H1 (cell line): ENCODE measurements around the gene CRADD. TPM values are rescaled to one million over a fixed set of nuclear protein-coding genes. Genes with fewer than 3 reads are reported as not detected.

Source experiments
- CTCF ChIA-PET: fragments of 300-600 bp; sonication (Branson Sonifier 250); formaldehyde crosslinking; loops from one replicate; lab custom pipeline; 2021; ENCODE audit not compliant: partially characterized antibody; lab: Charles Lee
- POLR2A ChIA-PET: fragments of 300-600 bp; sonication (Branson Sonifier 250); formaldehyde crosslinking; loops from one replicate; lab custom pipeline; 2021; ENCODE audit warnings: inconsistent platforms; ENCODE audit not compliant: partially characterized antibody; lab: Charles Lee
- DNase-seq, 2 experiments: peaks; one replicate each; pipeline versions ENCODE4 v3.0.0 to v3.0.0-alpha.2; 2010 to 2022; ENCODE audit warnings: low spot score in 2 of 2, low read depth in 1 of 2, mixed read lengths in 1 of 2
- FAIRE-seq: peaks from 2 replicates; lab custom pipeline; 2011; peaks lifted over from hg19 to GRCh38; lab: Jason Lieb, UNC
- H2AFZ ChIP-seq: 2 replicates; pipeline ENCODE4 v1.8.1; 2012; ENCODE audit warnings: low read length, inconsistent platforms
- H2AK5ac ChIP-seq: 2 replicates; pipeline ENCODE4 v1.6.1; 2013; ENCODE audit warnings: low read depth, low read length
- H2BK120ac ChIP-seq: replicated peaks from 2 replicates; pipeline ENCODE3; 2013; ENCODE audit warnings: low read depth, low read length, inconsistent platforms
- H2BK12ac ChIP-seq: 2 replicates; pipeline ENCODE4 v1.6.1; 2013; ENCODE audit warnings: low read depth, low read length
- H2BK15ac ChIP-seq: 2 replicates; pipeline ENCODE4 v1.6.1; 2013; ENCODE audit warnings: low read length
- H2BK20ac ChIP-seq: 2 replicates; pipeline ENCODE4 v1.6.1; 2013; ENCODE audit warnings: low read length
- H2BK5ac ChIP-seq: 2 replicates; pipeline ENCODE4 v1.6.1; 2013; ENCODE audit warnings: low read depth, low read length
- H3K14ac ChIP-seq: 2 replicates; pipeline ENCODE4 v1.6.1; 2013; ENCODE audit warnings: inconsistent platforms; ENCODE audit not compliant: insufficient read length
- H3K18ac ChIP-seq: 2 replicates; pipeline ENCODE4 v1.6.1; 2013; ENCODE audit warnings: low read length; ENCODE audit errors: extremely low read depth
- H3K23ac ChIP-seq: 2 replicates; pipeline ENCODE4 v1.6.1; 2013; ENCODE audit warnings: inconsistent platforms; ENCODE audit not compliant: insufficient read length
- H3K23me2 ChIP-seq: 2 replicates; pipeline ENCODE4 v1.6.1; 2013; ENCODE audit warnings: low read depth, low read length
- H3K27ac ChIP-seq: 2 replicates; pipeline ENCODE4 v1.6.1; 2011; ENCODE audit warnings: low read depth, low read length, inconsistent platforms
- H3K27me3 ChIP-seq, 4 experiments: replicated peaks in 1 of 4; 1 replicate in 1 of 4; 2 replicates in 3 of 4; pipeline versions ENCODE4 v1.6.1 to v1.8.1; 2011 to 2013; ENCODE audit warnings: low read length in 3 of 4, mild to moderate bottlenecking in 3 of 4, inconsistent platforms in 2 of 4, mixed read lengths in 2 of 4, moderate library complexity in 1 of 4; ENCODE audit not compliant: control insufficient read depth in 3 of 4, insufficient read depth in 3 of 4; ENCODE audit errors: extremely low read depth in 1 of 4
- H3K36me3 ChIP-seq, 4 experiments: 2 replicates each; pipeline versions ENCODE4 v1.6.1 to v1.8.1; 2011 to 2013; ENCODE audit warnings: mild to moderate bottlenecking in 4 of 4, low read length in 3 of 4, moderate library complexity in 2 of 4, control low read depth in 1 of 4, inconsistent platforms in 1 of 4; ENCODE audit not compliant: insufficient read depth in 4 of 4, control insufficient read depth in 2 of 4
- H3K4ac ChIP-seq: replicated peaks from 2 replicates; pipeline ENCODE3; 2013; ENCODE audit warnings: low read length, low read depth, mixed read lengths, inconsistent platforms; ENCODE audit not compliant: insufficient read length
- H3K4me1 ChIP-seq, 4 experiments: replicated peaks in 1 of 4; 1 replicate in 1 of 4; 2 replicates in 3 of 4; pipeline versions ENCODE4 v1.6.1 to v1.8.1; 2011 to 2013; ENCODE audit warnings: low read length in 3 of 4, inconsistent platforms in 2 of 4, mixed read lengths in 1 of 4; ENCODE audit not compliant: insufficient read depth in 4 of 4, control insufficient read depth in 3 of 4
- H3K4me2 ChIP-seq, 2 experiments: 2 replicates each; pipeline versions ENCODE4 v1.6.1 to v1.8.1; 2011 to 2013; ENCODE audit warnings: low read depth in 2 of 2, low read length in 2 of 2, control low read depth in 1 of 2, inconsistent platforms in 1 of 2, mild to moderate bottlenecking in 1 of 2; ENCODE audit not compliant: insufficient read depth in 1 of 2
- H3K4me3 ChIP-seq, 4 experiments: fragments of 200-600, 300-600 bp in 1 of 4; sonication (generic), shearing (Covaris generic), sonication (Bioruptor Twin) in 1 of 4; 2 replicates each; pipeline versions ENCODE4 v1.5.1 to v1.8.1; 2011 to 2016; ENCODE audit warnings: low read length in 4 of 4, low read depth in 3 of 4, control low read depth in 2 of 4, inconsistent platforms in 2 of 4, mild to moderate bottlenecking in 2 of 4, mixed read lengths in 1 of 4, moderate library complexity in 1 of 4; ENCODE audit not compliant: insufficient read depth in 2 of 4; ENCODE audit errors: extremely low read depth in 1 of 4
- H3K56ac ChIP-seq: replicated peaks from 2 replicates; pipeline ENCODE3; 2013; ENCODE audit warnings: low read depth, mild to moderate bottlenecking, mixed read lengths, low read length, inconsistent platforms; ENCODE audit not compliant: insufficient read length
- H3K79me1 ChIP-seq: 2 replicates; pipeline ENCODE4 v1.6.1; 2013; ENCODE audit warnings: low read depth, low read length, control low read depth
- H3K79me2 ChIP-seq, 2 experiments: 2 replicates each; pipeline versions ENCODE4 v1.6.1 to v1.8.1; 2012 to 2013; ENCODE audit warnings: low read length in 2 of 2, mild to moderate bottlenecking in 2 of 2, inconsistent platforms in 1 of 2; ENCODE audit not compliant: insufficient read depth in 2 of 2, control insufficient read depth in 1 of 2
- H3K9ac ChIP-seq, 4 experiments: replicated peaks in 1 of 4; 1 replicate in 1 of 4; 2 replicates in 3 of 4; pipeline versions ENCODE4 v1.6.1 to v1.8.1; 2011 to 2013; ENCODE audit warnings: low read depth in 3 of 4, low read length in 3 of 4, control low read depth in 2 of 4, mild to moderate bottlenecking in 2 of 4, moderate library complexity in 2 of 4, inconsistent platforms in 1 of 4; ENCODE audit errors: extremely low read depth in 1 of 4
- H3K9me3 ChIP-seq, 2 experiments: 2 replicates each; pipeline versions ENCODE4 v1.6.1 to v1.8.1; 2012 to 2013; ENCODE audit warnings: mild to moderate bottlenecking in 2 of 2, moderate library complexity in 2 of 2, control low read depth in 1 of 2, inconsistent platforms in 1 of 2, low read depth in 1 of 2, low read length in 1 of 2, mixed read lengths in 1 of 2; ENCODE audit not compliant: insufficient read depth in 2 of 2
- H4K20me1 ChIP-seq, 2 experiments: replicated peaks in 1 of 2; 2 replicates each; pipeline versions ENCODE3 to v1.8.1; 2011 to 2013; ENCODE audit warnings: inconsistent platforms in 2 of 2, low read length in 2 of 2, mild to moderate bottlenecking in 1 of 2; ENCODE audit not compliant: insufficient read depth in 2 of 2, control insufficient read depth in 1 of 2
- H4K5ac ChIP-seq: 2 replicates; pipeline ENCODE4 v1.6.1; 2013; ENCODE audit warnings: low read length, low read depth, mixed read lengths, inconsistent platforms; ENCODE audit not compliant: insufficient read length
- H4K8ac ChIP-seq: 2 replicates; pipeline ENCODE4 v1.8.0; 2013; ENCODE audit warnings: mild to moderate bottlenecking, moderate library complexity, low read length, inconsistent platforms; ENCODE audit not compliant: insufficient read depth; ENCODE audit errors: extremely low read depth
- H4K91ac ChIP-seq: replicated peaks from 2 replicates; pipeline ENCODE3; 2013; ENCODE audit warnings: low read length, mixed read lengths, inconsistent platforms; ENCODE audit not compliant: insufficient read length
- EZH2 ChIP-seq: fragments of 200-600 bp; sonication (generic); IDR thresholded peaks from 2 replicates; pipeline ENCODE4 v1.7.1; 2012; ENCODE audit warnings: low read depth, mild to moderate bottlenecking, moderate library complexity, low read length, inconsistent platforms; ENCODE audit not compliant: severe bottlenecking
- JUN ChIP-seq: IDR thresholded peaks from 2 replicates; pipeline ENCODE4 v1.6.1; 2011; ENCODE audit warnings: low read depth, mild to moderate bottlenecking, improper control_type of control experiment, low read length
- POU5F1 ChIP-seq: IDR thresholded peaks from 2 replicates; pipeline ENCODE4 v1.6.1; 2011; ENCODE audit warnings: low read depth, mild to moderate bottlenecking, low read length, moderate library complexity
- RNF2 ChIP-seq: fragments of 200-900, 300-1000 bp; sonication (generic); IDR thresholded peaks from 2 replicates; pipeline ENCODE4 v1.7.1; 2016; ENCODE audit warnings: borderline replicate concordance, low read depth, mild to moderate bottlenecking, antibody characterized with exemption, low read length; ENCODE audit not compliant: poor library complexity, severe bottlenecking; ENCODE audit errors: missing control alignments
- TAF1 ChIP-seq: IDR thresholded peaks from 2 replicates; pipeline ENCODE4 v1.6.1; 2011; ENCODE audit warnings: mild to moderate bottlenecking, low read depth, low read length
- WGBS, 2 experiments: shearing (Covaris generic) in 1 of 2; methylation state at CpG; one replicate each; pipeline versions ENCODE4 v1.1.6 to v1.1.7; 2013 to 2015; ENCODE audit warnings: low lambda C conversion rate in 2 of 2, mixed read lengths in 2 of 2, inconsistent platforms in 1 of 2, low coverage in 1 of 2, missing lambda C conversion rate in 1 of 2; ENCODE audit not compliant: insufficient replicate concordance in 2 of 2, insufficient coverage in 1 of 2, insufficient read length in 1 of 2; ENCODE audit errors: extremely low coverage in 1 of 2, missing lambda C conversion rate in 1 of 2; 5-methylcytosine and 5-hydroxymethylcytosine counted together
- polyA plus RNA-seq, 7 experiments: library from polyadenylated mRNA; depleted of rRNA in 3 of 7; stranded (reverse) in 5 of 7; unstranded in 2 of 7; fragments of >200 nt in 5 of 7; fragments of 200-250 nt in 2 of 7; gene quantifications; 1 replicate in 5 of 7; 2 replicates in 1 of 7; 4 replicates in 1 of 7; pipeline versions ENCODE4 v1.2.1 to v1.2.3, GENCODE V29; 2011 to 2013; ENCODE audit warnings: missing spikeins in 2 of 7, mixed read lengths in 2 of 7
- total RNA-seq: library from RNA; stranded (reverse); fragmentation: NEBNext Ultra II Directional; extraction: Animal tissue kit (Norgen Biotek cat#: 25700); gene quantifications from 2 replicates; pipeline ENCODE4 v1.2.1, GENCODE V29; 2021
- TF ChIP-seq, protein P1 (sequence below), 3 experiments: IDR thresholded peaks; 1 replicate in 2 of 3; 2 replicates in 1 of 3; pipeline versions ENCODE4 v1.5.1 to v1.6.1; 2011; ENCODE audit warnings: low read length in 3 of 3, mild to moderate bottlenecking in 3 of 3, inconsistent platforms in 2 of 3, low read depth in 1 of 3, moderate library complexity in 1 of 3; ENCODE audit not compliant: insufficient read depth in 1 of 3; ENCODE audit errors: control extremely low read depth in 1 of 3

Gene CRADD
- total and polyA plus RNA-seq, 2 of the 8 experiments (the other 6 are each of a cell fraction or from before 2014, with no cell fraction given) = 8.1 to 15.4 TPM

DNA sequence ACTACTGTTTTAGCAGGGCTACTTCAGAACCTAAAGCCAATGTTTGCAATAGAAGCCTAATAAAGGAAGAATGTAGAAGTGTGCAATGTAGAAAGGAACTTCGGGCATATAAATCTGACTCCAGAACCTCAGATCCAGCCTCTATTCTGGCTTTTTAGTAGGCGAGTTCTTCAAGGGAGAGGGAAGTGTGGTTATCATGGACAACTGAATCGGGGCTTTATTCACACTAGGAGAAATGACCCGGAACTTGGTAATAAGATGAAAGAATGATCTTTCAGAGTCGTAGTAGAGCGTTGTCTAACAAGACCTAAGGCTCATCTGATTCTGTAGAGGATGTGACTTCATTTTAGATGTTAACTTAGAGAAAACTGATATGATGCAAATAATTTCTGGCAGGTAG lies 72.9 kb downstream of the CRADD start:
- H3K9me3 ChIP-seq = peaks cover 13 to 17% of the 10 kb centered on the region in 2 experiments
- H3K18ac ChIP-seq = no peak overlapping the region
- H4K8ac ChIP-seq = no peak overlapping the region
- H3K27ac ChIP-seq = no peak overlapping the region
- no peak overlapping the region for H3K4me2 ChIP-seq
- H3K4me1 ChIP-seq = no peaks in the 10 kb centered on the region
- ChIA-PET CTCF (interaction anchor here (2.2 to 2.3 kb wide), 2 partner anchors 13 to 326 kb away, joined by 5 to 10 read pairs; no protein-coding TSS in a partner anchor), POLR2A (no interaction called here)
- no peak overlapping the region for H2AFZ ChIP-seq
- WGBS, 2 experiments = 88% methylated on average over 6 of the region's 6 CpGs; no CpG with 5 or more reads in 1 of the 2 experiments
- H3K56ac ChIP-seq = no peak overlapping the region
- no peaks in the 10 kb centered on the region for H3K79me2 ChIP-seq
- peaks cover 0 to 6% (median 2%) of the 10 kb centered on the region in 4 experiments; a peak in 3 of 8 replicates for H3K36me3 ChIP-seq
- no peak overlapping the region for H2BK15ac ChIP-seq
- no peak overlapping the region for H4K5ac ChIP-seq
- H2BK120ac ChIP-seq = no peak overlapping the region
- H2BK5ac ChIP-seq = no peak overlapping the region
- FAIRE-seq (no peak), DNase-seq (no peak)
- H3K79me1 ChIP-seq = no peaks in the 10 kb centered on the region
- H3K9ac ChIP-seq = no peak overlapping the region
- H4K91ac ChIP-seq = no peak overlapping the region
- H2BK12ac ChIP-seq = no peak overlapping the region
- no peak overlapping the region for H2BK20ac ChIP-seq
- no peak overlapping the region for H3K14ac ChIP-seq
- H3K27me3 ChIP-seq = no peaks in the 10 kb centered on the region
- no peak overlapping the region for H3K23ac ChIP-seq
- no peaks in the 10 kb centered on the region for H3K23me2 ChIP-seq
- no peak overlapping the region for H2AK5ac ChIP-seq
- no peaks in the 10 kb centered on the region for H4K20me1 ChIP-seq
- no peak overlapping the region for H3K4me3 ChIP-seq
- H3K4ac ChIP-seq = no peak overlapping the region
- no peak for TF ChIP-seq JUN
- TF ChIP-seq RNF2 = no peak
- no peak for TF ChIP-seq EZH2
- no peak for TF ChIP-seq TAF1
- TF ChIP-seq POU5F1 = no peak
- TF ChIP-seq, protein P1, sequence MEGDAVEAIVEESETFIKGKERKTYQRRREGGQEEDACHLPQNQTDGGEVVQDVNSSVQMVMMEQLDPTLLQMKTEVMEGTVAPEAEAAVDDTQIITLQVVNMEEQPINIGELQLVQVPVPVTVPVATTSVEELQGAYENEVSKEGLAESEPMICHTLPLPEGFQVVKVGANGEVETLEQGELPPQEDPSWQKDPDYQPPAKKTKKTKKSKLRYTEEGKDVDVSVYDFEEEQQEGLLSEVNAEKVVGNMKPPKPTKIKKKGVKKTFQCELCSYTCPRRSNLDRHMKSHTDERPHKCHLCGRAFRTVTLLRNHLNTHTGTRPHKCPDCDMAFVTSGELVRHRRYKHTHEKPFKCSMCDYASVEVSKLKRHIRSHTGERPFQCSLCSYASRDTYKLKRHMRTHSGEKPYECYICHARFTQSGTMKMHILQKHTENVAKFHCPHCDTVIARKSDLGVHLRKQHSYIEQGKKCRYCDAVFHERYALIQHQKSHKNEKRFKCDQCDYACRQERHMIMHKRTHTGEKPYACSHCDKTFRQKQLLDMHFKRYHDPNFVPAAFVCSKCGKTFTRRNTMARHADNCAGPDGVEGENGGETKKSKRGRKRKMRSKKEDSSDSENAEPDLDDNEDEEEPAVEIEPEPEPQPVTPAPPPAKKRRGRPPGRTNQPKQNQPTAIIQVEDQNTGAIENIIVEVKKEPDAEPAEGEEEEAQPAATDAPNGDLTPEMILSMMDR (IDR thresholded peaks at IDR 0.05; ENCODE audit: control extremely low read depth in 1 of 3, insufficient read depth in 1 of 3, low read depth in 1 of 3, low read length in 3 of 3) = no peak
